HepG2 (cell line): ENCODE data around the gene CMTM2. TPM values are rescaled to one million over a fixed set of nuclear protein-coding genes. Genes with fewer than 3 reads are reported as not detected.

Experiments
- ELF1 ChIP-seq: sonication (generic); formaldehyde crosslinking; IDR thresholded peaks from 2 replicates; pipeline ENCODE4 v1.4.0; 2020; ENCODE audit warnings: missing genetic modification reagents
- FOSL2 ChIP-seq: sonication (generic); formaldehyde crosslinking; IDR thresholded peaks from 2 replicates; pipeline ENCODE4 v1.4.0; 2020; ENCODE audit warnings: missing genetic modification reagents
- MEIS1 ChIP-seq: sonication (generic); formaldehyde crosslinking; IDR thresholded peaks from 2 replicates; pipeline ENCODE4 v1.9.0; 2021; ENCODE audit warnings: mild to moderate bottlenecking, missing genetic modification reagents, moderate library complexity, borderline replicate concordance
- RELA ChIP-seq: sonication (generic); formaldehyde crosslinking; IDR thresholded peaks from 2 replicates; pipeline ENCODE4 v1.4.0; 2020; ENCODE audit warnings: missing genetic modification reagents
- RFX1 ChIP-seq: fragments of 450-650 bp; IDR thresholded peaks from 2 replicates; pipeline ENCODE4 v1.6.1; 2017
- SATB2 ChIP-seq: sonication (generic); formaldehyde crosslinking; IDR thresholded peaks from 2 replicates; pipeline ENCODE4 v1.5.0; 2020; ENCODE audit warnings: missing genetic modification reagents
- SIN3B ChIP-seq: fragments of 150-350 bp; IDR thresholded peaks from 2 replicates; pipeline ENCODE4 v1.6.1; 2014; ENCODE audit warnings: low read length
- WIZ ChIP-seq: sonication (generic); formaldehyde crosslinking; IDR thresholded peaks from 2 replicates; pipeline ENCODE4 v1.5.1; 2020; ENCODE audit warnings: mild to moderate bottlenecking, missing genetic modification reagents
- ZBTB3 ChIP-seq: sonication (generic); formaldehyde crosslinking; IDR thresholded peaks from 2 replicates; pipeline ENCODE4 v1.4.0; 2020; ENCODE audit warnings: low read depth, mild to moderate bottlenecking, moderate library complexity, missing genetic modification reagents, borderline replicate concordance
- ZNF230 ChIP-seq: sonication (generic); formaldehyde crosslinking; IDR thresholded peaks from 2 replicates; pipeline ENCODE4 v1.4.0; 2020; ENCODE audit warnings: mild to moderate bottlenecking, missing genetic modification reagents
- ZNF446 ChIP-seq: sonication (generic); formaldehyde crosslinking; IDR thresholded peaks from 2 replicates; pipeline ENCODE4 v1.5.0; 2020; ENCODE audit warnings: mild to moderate bottlenecking, missing genetic modification reagents
- ZNF607 ChIP-seq: sonication (generic); formaldehyde crosslinking; IDR thresholded peaks from 2 replicates; pipeline ENCODE4 v1.5.1; 2020; ENCODE audit warnings: missing genetic modification reagents, mild to moderate bottlenecking, borderline replicate concordance
- ZNF737 ChIP-seq: sonication (generic); formaldehyde crosslinking; IDR thresholded peaks from 2 replicates; pipeline ENCODE4 v1.5.0; 2020; ENCODE audit warnings: missing genetic modification reagents, mild to moderate bottlenecking, borderline replicate concordance
- ZNF790 ChIP-seq: sonication (generic); formaldehyde crosslinking; IDR thresholded peaks from 2 replicates; pipeline ENCODE4 v1.8.0; 2022; ENCODE audit warnings: missing genetic modification reagents, mild to moderate bottlenecking, borderline replicate concordance
- ZSCAN20 ChIP-seq: sonication (generic); formaldehyde crosslinking; IDR thresholded peaks from 2 replicates; pipeline ENCODE4 v1.4.0; 2020; ENCODE audit warnings: missing genetic modification reagents, mild to moderate bottlenecking, borderline replicate concordance
- polyA plus RNA-seq, 8 experiments: library from polyadenylated mRNA; depleted of rRNA in 3 of 8; stranded (reverse) in 7 of 8; unstranded in 1 of 8; fragments of >200 nt; fragmentation: Illumina TruSeq in 4 of 8; extraction: Trizol in 4 of 8; gene quantifications; 2 replicates each; pipeline versions ENCODE4 v1.2.1 to v1.2.3, GENCODE V29; 2011 to 2016; ENCODE audit warnings: low read depth in 4 of 8, missing spikeins in 1 of 8, mixed read lengths in 1 of 8; ENCODE audit not compliant: insufficient read depth in 1 of 8
- total RNA-seq, 5 experiments: library from RNA; depleted of rRNA; stranded (reverse); fragments of >200 nt; fragmentation: Illumina TruSeq; extraction: Trizol; gene quantifications; 2 replicates each; pipeline ENCODE4 v1.2.3, GENCODE V29; 2016; ENCODE audit warnings: low read depth in 1 of 5
- TF ChIP-seq, protein P1 (sequence below): sonication (generic); formaldehyde crosslinking; IDR thresholded peaks from 2 replicates; pipeline ENCODE4 v1.8.0; 2022; ENCODE audit warnings: missing genetic modification reagents, low read depth, mild to moderate bottlenecking, borderline replicate concordance
- TF ChIP-seq, protein P2 (sequence below): sonication (generic); formaldehyde crosslinking; IDR thresholded peaks from 2 replicates; pipeline ENCODE4 v1.4.0; 2020; ENCODE audit warnings: missing genetic modification reagents, borderline replicate concordance
- TF ChIP-seq, protein P3 (sequence below): sonication (generic); formaldehyde crosslinking; IDR thresholded peaks from 2 replicates; pipeline ENCODE4 v1.5.0; 2020; ENCODE audit warnings: mild to moderate bottlenecking, missing genetic modification reagents, borderline replicate concordance

CMTM2 gene
- total and polyA plus RNA-seq, 2 of the 13 experiments (the other 11 are each of a cell fraction or from before 2014, with no cell fraction given), result not detected

DNA sequence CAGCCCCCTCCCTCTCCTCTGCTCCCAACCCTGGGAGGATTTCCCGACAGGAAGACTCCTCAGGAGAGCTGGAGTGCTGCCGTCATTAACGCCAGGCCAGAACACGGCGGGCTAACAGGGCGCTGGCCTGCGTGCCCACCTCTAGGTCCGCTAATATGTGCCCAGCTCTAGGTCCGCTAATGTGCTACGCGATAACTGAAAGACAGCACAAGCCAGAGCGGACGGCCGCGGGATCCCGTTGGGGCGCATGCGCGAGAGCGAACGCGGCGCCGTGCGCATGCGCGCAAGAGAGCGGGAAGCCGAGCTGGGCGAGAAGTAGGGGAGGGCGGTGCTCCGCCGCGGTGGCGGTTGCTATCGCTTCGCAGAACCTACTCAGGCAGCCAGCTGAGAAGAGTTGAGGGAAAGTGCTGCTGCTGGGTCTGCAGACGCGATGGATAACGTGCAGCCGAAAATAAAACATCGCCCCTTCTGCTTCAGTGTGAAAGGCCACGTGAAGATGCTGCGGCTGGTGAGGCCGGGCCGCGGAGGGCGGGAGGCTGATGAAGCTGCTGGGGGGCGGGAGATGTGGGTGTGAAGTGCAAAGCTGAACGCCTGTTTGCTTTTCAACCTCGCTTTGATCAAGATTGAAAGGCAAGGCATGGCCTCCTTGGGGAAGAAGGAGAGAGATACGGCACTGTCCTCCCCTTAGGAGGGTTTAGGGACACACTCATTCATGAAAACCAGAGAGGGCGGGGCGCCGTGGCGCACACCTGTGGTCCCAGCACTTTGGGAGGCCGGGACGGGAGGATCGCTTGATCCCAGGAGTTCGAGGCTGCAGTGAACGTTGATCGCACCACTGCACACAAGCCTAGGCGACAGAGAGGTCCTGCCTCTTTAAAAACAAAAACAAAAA, 26.7 kb upstream of the CMTM2 start, which contains the start of gene CKLF (continued):
- peak; percentile 98; the same call in 1 of the 2 replicates for TF ChIP-seq ZNF790 (CRISPR knock-in tag)
- TF ChIP-seq, protein P1, sequence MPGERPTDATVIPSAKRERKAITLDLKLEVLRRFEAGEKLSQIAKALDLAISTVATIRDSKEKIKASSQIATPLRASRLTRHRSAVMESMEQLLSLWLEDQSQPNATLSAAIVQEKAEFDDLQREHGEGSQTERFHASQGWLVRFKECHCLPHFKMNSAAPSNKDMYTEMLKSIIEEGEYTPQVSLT (CRISPR knock-in tag), result peak; percentile 96; the same call in 1 of the 2 replicates
- peak; percentile 57; the same call in 1 of the 2 replicates for TF ChIP-seq ELF1
- peak; percentile 76 for TF ChIP-seq WIZ
- TF ChIP-seq FOSL2 (CRISPR knock-in tag), result peak; percentile 40
- peak; percentile 55 for TF ChIP-seq MEIS1
- TF ChIP-seq ZNF607 (CRISPR knock-in tag), result peak; percentile 100
- peak; percentile 90 for TF ChIP-seq RELA (CRISPR knock-in tag)
- TF ChIP-seq SIN3B, result no peak
- TF ChIP-seq ZBTB3 (CRISPR knock-in tag), result no peak; the same call in 1 of the 2 replicates
- TF ChIP-seq ZNF446 (CRISPR knock-in tag), result peak; percentile 99
- no peak for TF ChIP-seq RFX1
- TF ChIP-seq, protein P2, sequence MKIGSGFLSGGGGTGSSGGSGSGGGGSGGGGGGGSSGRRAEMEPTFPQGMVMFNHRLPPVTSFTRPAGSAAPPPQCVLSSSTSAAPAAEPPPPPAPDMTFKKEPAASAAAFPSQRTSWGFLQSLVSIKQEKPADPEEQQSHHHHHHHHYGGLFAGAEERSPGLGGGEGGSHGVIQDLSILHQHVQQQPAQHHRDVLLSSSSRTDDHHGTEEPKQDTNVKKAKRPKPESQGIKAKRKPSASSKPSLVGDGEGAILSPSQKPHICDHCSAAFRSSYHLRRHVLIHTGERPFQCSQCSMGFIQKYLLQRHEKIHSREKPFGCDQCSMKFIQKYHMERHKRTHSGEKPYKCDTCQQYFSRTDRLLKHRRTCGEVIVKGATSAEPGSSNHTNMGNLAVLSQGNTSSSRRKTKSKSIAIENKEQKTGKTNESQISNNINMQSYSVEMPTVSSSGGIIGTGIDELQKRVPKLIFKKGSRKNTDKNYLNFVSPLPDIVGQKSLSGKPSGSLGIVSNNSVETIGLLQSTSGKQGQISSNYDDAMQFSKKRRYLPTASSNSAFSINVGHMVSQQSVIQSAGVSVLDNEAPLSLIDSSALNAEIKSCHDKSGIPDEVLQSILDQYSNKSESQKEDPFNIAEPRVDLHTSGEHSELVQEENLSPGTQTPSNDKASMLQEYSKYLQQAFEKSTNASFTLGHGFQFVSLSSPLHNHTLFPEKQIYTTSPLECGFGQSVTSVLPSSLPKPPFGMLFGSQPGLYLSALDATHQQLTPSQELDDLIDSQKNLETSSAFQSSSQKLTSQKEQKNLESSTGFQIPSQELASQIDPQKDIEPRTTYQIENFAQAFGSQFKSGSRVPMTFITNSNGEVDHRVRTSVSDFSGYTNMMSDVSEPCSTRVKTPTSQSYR, result peak; percentile 26; the same call in 1 of the 2 replicates
- TF ChIP-seq SATB2 (CRISPR knock-in tag), result peak; percentile 94; the same call in 1 of the 2 replicates
- TF ChIP-seq, protein P3, sequence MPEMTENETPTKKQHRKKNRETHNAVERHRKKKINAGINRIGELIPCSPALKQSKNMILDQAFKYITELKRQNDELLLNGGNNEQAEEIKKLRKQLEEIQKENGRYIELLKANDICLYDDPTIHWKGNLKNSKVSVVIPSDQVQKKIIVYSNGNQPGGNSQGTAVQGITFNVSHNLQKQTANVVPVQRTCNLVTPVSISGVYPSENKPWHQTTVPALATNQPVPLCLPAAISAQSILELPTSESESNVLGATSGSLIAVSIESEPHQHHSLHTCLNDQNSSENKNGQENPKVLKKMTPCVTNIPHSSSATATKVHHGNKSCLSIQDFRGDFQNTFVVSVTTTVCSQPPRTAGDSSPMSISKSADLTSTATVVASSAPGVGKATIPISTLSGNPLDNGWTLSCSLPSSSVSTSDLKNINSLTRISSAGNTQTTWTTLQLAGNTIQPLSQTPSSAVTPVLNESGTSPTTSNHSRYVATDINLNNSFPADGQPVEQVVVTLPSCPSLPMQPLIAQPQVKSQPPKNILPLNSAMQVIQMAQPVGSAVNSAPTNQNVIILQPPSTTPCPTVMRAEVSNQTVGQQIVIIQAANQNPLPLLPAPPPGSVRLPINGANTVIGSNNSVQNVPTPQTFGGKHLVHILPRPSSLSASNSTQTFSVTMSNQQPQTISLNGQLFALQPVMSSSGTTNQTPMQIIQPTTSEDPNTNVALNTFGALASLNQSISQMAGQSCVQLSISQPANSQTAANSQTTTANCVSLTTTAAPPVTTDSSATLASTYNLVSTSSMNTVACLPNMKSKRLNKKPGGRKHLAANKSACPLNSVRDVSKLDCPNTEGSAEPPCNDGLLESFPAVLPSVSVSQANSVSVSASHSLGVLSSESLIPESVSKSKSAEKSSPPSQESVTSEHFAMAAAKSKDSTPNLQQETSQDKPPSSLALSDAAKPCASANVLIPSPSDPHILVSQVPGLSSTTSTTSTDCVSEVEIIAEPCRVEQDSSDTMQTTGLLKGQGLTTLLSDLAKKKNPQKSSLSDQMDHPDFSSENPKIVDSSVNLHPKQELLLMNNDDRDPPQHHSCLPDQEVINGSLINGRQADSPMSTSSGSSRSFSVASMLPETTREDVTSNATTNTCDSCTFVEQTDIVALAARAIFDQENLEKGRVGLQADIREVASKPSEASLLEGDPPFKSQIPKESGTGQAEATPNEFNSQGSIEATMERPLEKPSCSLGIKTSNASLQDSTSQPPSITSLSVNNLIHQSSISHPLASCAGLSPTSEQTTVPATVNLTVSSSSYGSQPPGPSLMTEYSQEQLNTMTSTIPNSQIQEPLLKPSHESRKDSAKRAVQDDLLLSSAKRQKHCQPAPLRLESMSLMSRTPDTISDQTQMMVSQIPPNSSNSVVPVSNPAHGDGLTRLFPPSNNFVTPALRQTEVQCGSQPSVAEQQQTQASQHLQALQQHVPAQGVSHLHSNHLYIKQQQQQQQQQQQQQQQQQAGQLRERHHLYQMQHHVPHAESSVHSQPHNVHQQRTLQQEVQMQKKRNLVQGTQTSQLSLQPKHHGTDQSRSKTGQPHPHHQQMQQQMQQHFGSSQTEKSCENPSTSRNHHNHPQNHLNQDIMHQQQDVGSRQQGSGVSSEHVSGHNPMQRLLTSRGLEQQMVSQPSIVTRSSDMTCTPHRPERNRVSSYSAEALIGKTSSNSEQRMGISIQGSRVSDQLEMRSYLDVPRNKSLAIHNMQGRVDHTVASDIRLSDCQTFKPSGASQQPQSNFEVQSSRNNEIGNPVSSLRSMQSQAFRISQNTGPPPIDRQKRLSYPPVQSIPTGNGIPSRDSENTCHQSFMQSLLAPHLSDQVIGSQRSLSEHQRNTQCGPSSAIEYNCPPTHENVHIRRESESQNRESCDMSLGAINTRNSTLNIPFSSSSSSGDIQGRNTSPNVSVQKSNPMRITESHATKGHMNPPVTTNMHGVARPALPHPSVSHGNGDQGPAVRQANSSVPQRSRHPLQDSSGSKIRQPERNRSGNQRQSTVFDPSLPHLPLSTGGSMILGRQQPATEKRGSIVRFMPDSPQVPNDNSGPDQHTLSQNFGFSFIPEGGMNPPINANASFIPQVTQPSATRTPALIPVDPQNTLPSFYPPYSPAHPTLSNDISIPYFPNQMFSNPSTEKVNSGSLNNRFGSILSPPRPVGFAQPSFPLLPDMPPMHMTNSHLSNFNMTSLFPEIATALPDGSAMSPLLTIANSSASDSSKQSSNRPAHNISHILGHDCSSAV (CRISPR knock-in tag), result peak; percentile 97
- TF ChIP-seq ZNF737 (CRISPR knock-in tag), result peak; percentile 92; the same call in 1 of the 2 replicates
- peak; percentile 98 for TF ChIP-seq ZSCAN20 (CRISPR knock-in tag)
- peak; percentile 99 for TF ChIP-seq ZNF230 (CRISPR knock-in tag)
